ENCODE results near the gene KREMEN1. TPM values are rescaled to one million over a fixed set of nuclear protein-coding genes. Genes with fewer than 3 reads are reported as not detected.

The KREMEN1 gene
- total and polyA plus RNA-seq, 9 of the 15 experiments (the other 6 are each of a cell fraction or from before 2014, with no cell fraction given), result 0.69 to 11.5 (median 4.3) TPM

GRCh38 chr22:29049655-29050263 is 23.1 kb upstream of the KREMEN1 start (continued):
- TF ChIP-seq ZBTB49 (CRISPR knock-in tag; IDR thresholded peaks at IDR 0.05; ENCODE audit: borderline replicate concordance), result no peak
- TF ChIP-seq CCAR2 (IDR thresholded peaks at IDR 0.05; ENCODE audit: low read depth, low read length), result no peak
- peak in 1 of 2 experiments; percentile 18; a peak in 2 of 4 replicates for TF ChIP-seq NRF1 (conservative IDR thresholded peaks at IDR 0.05 in 1 of 2, IDR thresholded peaks at IDR 0.05 in 1 of 2)
- no peak for TF ChIP-seq SMAD4 (CRISPR knock-in tag; conservative IDR thresholded peaks at IDR 0.05)
- TF ChIP-seq CAMTA2 (CRISPR knock-in tag; conservative IDR thresholded peaks at IDR 0.05), result no peak
- TF ChIP-seq PRDM10 (IDR thresholded peaks at IDR 0.05; ENCODE audit: partially characterized antibody), result no peak
- no peak for TF ChIP-seq TCFL5 (CRISPR knock-in tag; conservative IDR thresholded peaks at IDR 0.05)
- no peak for TF ChIP-seq ZNF311 (CRISPR knock-in tag; IDR thresholded peaks at IDR 0.05)
- TF ChIP-seq ZNF324 (CRISPR knock-in tag; IDR thresholded peaks at IDR 0.05), result no peak
- no peak for TF ChIP-seq JUNB (CRISPR knock-in tag; conservative IDR thresholded peaks at IDR 0.05)
- TF ChIP-seq ZNF24 (IDR thresholded peaks at IDR 0.05), result no peak
- peak; percentile 68 for TF ChIP-seq NFE2 (IDR thresholded peaks at IDR 0.05; ENCODE audit: low read depth)
- TF ChIP-seq BHLHE40 (IDR thresholded peaks at IDR 0.05; ENCODE audit: low read length), result peak; percentile 44; the same call in 1 of the 2 replicates
- TF ChIP-seq MYNN (IDR thresholded peaks at IDR 0.05), result no peak
- TF ChIP-seq MYNN (CRISPR knock-in tag; IDR thresholded peaks at IDR 0.05), result no peak
- no peak for TF ChIP-seq ZNF512 (tag; IDR thresholded peaks at IDR 0.05)
- peak; percentile 58 for TF ChIP-seq NFIC (IDR thresholded peaks at IDR 0.05)
- TF ChIP-seq HES1 (IDR thresholded peaks at IDR 0.05; ENCODE audit: low read depth), result no peak
- TF ChIP-seq CBX1 (IDR thresholded peaks at IDR 0.05; ENCODE audit: low read depth), result no peak
- TF ChIP-seq ETV5 (CRISPR knock-in tag; IDR thresholded peaks at IDR 0.05; ENCODE audit: low read depth), result no peak
- TF ChIP-seq ETS1 (conservative IDR thresholded peaks at IDR 0.05; ENCODE audit: control insufficient read depth, low read depth, low read length), result no peak
